Fibroblast of lung (primary cell): ENCODE data around the gene ADIPOR1. TPM values are rescaled to one million over a fixed set of nuclear protein-coding genes. Genes with fewer than 3 reads are reported as not detected.
"Not testable (repeated sequence)": the region's sequence is repeated elsewhere in the genome, so short reads cannot be mapped to it uniquely, and the experiment has no call there.

Experiments
- DNase-seq, 2 donors: peaks; one replicate each; pipeline versions ENCODE4 v3.0.0 to v3.0.0-alpha.2; 2010; ENCODE audit warnings: low read depth in 2 of 2
- H2AFZ ChIP-seq: 2 replicates; pipeline ENCODE4 v1.5.1; 2012; ENCODE audit warnings: low read length, control low read depth, inconsistent platforms
- H3K27ac ChIP-seq: 2 replicates; pipeline ENCODE4 v1.5.1; 2011; ENCODE audit warnings: low read length, control low read depth; ENCODE audit not compliant: insufficient read depth
- H3K27me3 ChIP-seq: 2 replicates; pipeline ENCODE4 v1.5.1; 2011; ENCODE audit warnings: mild to moderate bottlenecking, low read length; ENCODE audit not compliant: control insufficient read depth, insufficient read depth
- H3K36me3 ChIP-seq: 2 replicates; pipeline ENCODE4 v1.5.1; 2011; ENCODE audit warnings: low read length; ENCODE audit not compliant: control insufficient read depth, insufficient read depth
- H3K4me1 ChIP-seq: 2 replicates; pipeline ENCODE4 v1.5.1; 2011; ENCODE audit warnings: low read length; ENCODE audit not compliant: control insufficient read depth, insufficient read depth; ENCODE audit errors: extremely low read depth
- H3K4me2 ChIP-seq: 2 replicates; pipeline ENCODE4 v1.5.1; 2011; ENCODE audit warnings: low read length, control low read depth; ENCODE audit not compliant: insufficient read depth; ENCODE audit errors: extremely low read depth
- H3K4me3 ChIP-seq, 4 experiments: fragments of 200-600 bp in 1 of 4; sonication (generic) in 1 of 4; replicated peaks in 1 of 4; 2 replicates each; pipeline ENCODE4 v1.5.1; 2011 to 2016; ENCODE audit warnings: low read length in 4 of 4, low read depth in 3 of 4, mild to moderate bottlenecking in 3 of 4, control low read depth in 2 of 4, inconsistent platforms in 1 of 4, mixed read lengths in 1 of 4; ENCODE audit not compliant: insufficient read depth in 1 of 4; ENCODE audit errors: control extremely low read depth in 1 of 4
- H3K79me2 ChIP-seq: 2 replicates; pipeline ENCODE4 v1.5.1; 2012; ENCODE audit warnings: mild to moderate bottlenecking, low read length, inconsistent platforms; ENCODE audit not compliant: control insufficient read depth, insufficient read depth
- H3K9ac ChIP-seq: 2 replicates; pipeline ENCODE4 v1.5.1; 2011; ENCODE audit warnings: mild to moderate bottlenecking, low read length, control low read depth; ENCODE audit not compliant: insufficient read depth
- H3K9me3 ChIP-seq: 2 replicates; pipeline ENCODE4 v1.5.1; 2012; ENCODE audit warnings: low read depth, low read length; ENCODE audit not compliant: control insufficient read depth, insufficient read depth
- H4K20me1 ChIP-seq: 2 replicates; pipeline ENCODE4 v1.5.1; 2011; ENCODE audit warnings: low read length; ENCODE audit not compliant: control insufficient read depth, insufficient read depth; ENCODE audit errors: extremely low read depth
- CTCF ChIP-seq, 2 donors: IDR thresholded peaks in 1 of 2; conservative IDR thresholded peaks in 1 of 2; 1 replicate in 1 of 2; 2 replicates in 1 of 2; pipeline ENCODE4 v1.5.1; 2011 to 2012; ENCODE audit warnings: low read length in 2 of 2, control low read depth in 1 of 2, inconsistent platforms in 1 of 2, low read depth in 1 of 2, mild to moderate bottlenecking in 1 of 2
- EZH2 ChIP-seq: IDR thresholded peaks from 2 replicates; pipeline ENCODE4 v1.5.1; 2012; ENCODE audit warnings: low read length, control low read depth, mild to moderate bottlenecking; ENCODE audit errors: missing control alignments
- polyA plus RNA-seq, 2 donors: library from polyadenylated mRNA; depleted of rRNA in 1 of 2; stranded (reverse) in 1 of 2; unstranded in 1 of 2; fragments of >200 nt; gene quantifications; 2 replicates each; pipeline ENCODE4 v1.2.1, GENCODE V29; 2011 to 2012; ENCODE audit warnings: missing spikeins in 1 of 2
- total RNA-seq: library from RNA; depleted of rRNA; stranded (reverse); fragments of >200 nt; gene quantifications from 2 replicates; pipeline ENCODE4 v1.2.1, GENCODE V29; 2014

The ADIPOR1 gene
- total and polyA plus RNA-seq, 2 donors (not counting 1 experiment from before 2014, with no cell fraction given), result 81.7 to 116 TPM

GRCh38 chr1:202941372-202941771 is 16.7 kb downstream of the ADIPOR1 start:
- Histone ChIP-seq H3K9ac (no peak overlapping the region), H3K4me1 (no peaks in the 10 kb centered on the region), H3K27ac (no peak overlapping the region), H3K4me3 (no peak overlapping the region), H3K79me2 (no peaks in the 10 kb centered on the region), H3K27me3 (no peaks in the 10 kb centered on the region), H3K4me2 (no peak overlapping the region), H3K9me3 (no peaks in the 10 kb centered on the region), H3K36me3 (peaks cover 10% of the 10 kb centered on the region), H4K20me1 (no peaks in the 10 kb centered on the region), H2AFZ (no peak overlapping the region)
- no peak for DNase-seq
- no peak for TF ChIP-seq CTCF (conservative IDR thresholded peaks at IDR 0.05 in 1 of 2, IDR thresholded peaks at IDR 0.05 in 1 of 2; ENCODE audit: low read depth in 1 of 2, low read length in 2 of 2)
- TF ChIP-seq EZH2, result no peak

- Histone ChIP-seq H3K4me2 (no peak overlapping the region), H4K20me1 (no peaks in the 10 kb centered on the region), H3K4me3 (no peak overlapping the region), H3K9me3 (no peaks in the 10 kb centered on the region), H2AFZ (no peak overlapping the region), H3K27me3 (no peaks in the 10 kb centered on the region), H3K79me2 (no peaks in the 10 kb centered on the region), H3K4me1 (no peaks in the 10 kb centered on the region), H3K9ac (no peak overlapping the region), H3K27ac (no peak overlapping the region), H3K36me3 (peaks cover 10% of the 10 kb centered on the region)
- TF ChIP-seq EZH2 (no peak), CTCF (conservative IDR thresholded peaks at IDR 0.05 in 1 of 2, IDR thresholded peaks at IDR 0.05 in 1 of 2; ENCODE audit: low read depth in 1 of 2, low read length in 2 of 2) (no peak)
- DNase-seq, result no peak
Measured at GRCh38 chr1:202940561-202940960, 17.6 kb downstream of the ADIPOR1 start.

GRCh38 chr1:202938287-202938925 is 19.7 kb downstream of the ADIPOR1 start:
- Histone ChIP-seq H3K9ac (no peak overlapping the region), H3K79me2 (no peaks in the 10 kb centered on the region), H3K36me3 (peaks cover 6% of the 10 kb centered on the region), H2AFZ (no peak overlapping the region), H3K4me2 (no peak overlapping the region), H3K4me1 (no peaks in the 10 kb centered on the region), H3K27me3 (no peaks in the 10 kb centered on the region), H3K9me3 (no peaks in the 10 kb centered on the region), H3K27ac (no peak overlapping the region), H3K4me3 (no peak overlapping the region), H4K20me1 (no peaks in the 10 kb centered on the region)
- TF ChIP-seq EZH2, result no peak
- TF ChIP-seq CTCF (conservative IDR thresholded peaks at IDR 0.05 in 1 of 2, IDR thresholded peaks at IDR 0.05 in 1 of 2; ENCODE audit: low read depth in 1 of 2, low read length in 2 of 2), result no peak
- no peak for DNase-seq

- H3K27me3 ChIP-seq, result not testable (repeated sequence)
Measured at GRCh38 chr1:202936409-202936808, 21.7 kb downstream of the ADIPOR1 start.

More at GRCh38 chr1:202936409-202936808, 21.7 kb downstream of the ADIPOR1 start:
- not testable (repeated sequence) for H3K4me1 ChIP-seq, H3K4me2 ChIP-seq, H3K9ac ChIP-seq, H3K79me2 ChIP-seq, H3K36me3 ChIP-seq, H3K27ac ChIP-seq, H4K20me1 ChIP-seq, DNase-seq, H2AFZ ChIP-seq, H3K4me3 ChIP-seq, H3K9me3 ChIP-seq
